ENCODE results near the gene KCNQ5.

KCNQ5 gene

DNA sequence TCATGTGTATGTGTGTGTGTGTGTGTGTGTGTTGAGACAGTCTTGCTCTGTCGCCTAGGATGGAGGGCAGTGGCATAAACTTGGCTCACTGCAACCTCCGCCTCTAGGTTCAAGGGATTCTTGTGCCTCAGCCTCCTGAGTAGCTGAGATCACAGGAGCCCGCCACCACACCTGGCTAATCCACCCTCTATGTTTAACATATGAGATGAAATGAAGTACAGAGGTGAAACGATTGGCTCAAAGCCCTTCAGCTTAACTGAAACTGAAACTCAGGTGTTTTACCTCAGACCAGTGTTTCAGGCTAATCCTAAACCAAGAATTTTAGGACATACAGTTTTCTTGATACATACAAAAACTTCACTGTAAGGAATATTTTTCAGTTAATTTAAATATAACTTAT lies 167.3 kb downstream of the KCNQ5 start:
- in situ Hi-C loops (cut with MboI; ENCODE audit: low sequenced_read_pairs), result no loop called here

DNA sequence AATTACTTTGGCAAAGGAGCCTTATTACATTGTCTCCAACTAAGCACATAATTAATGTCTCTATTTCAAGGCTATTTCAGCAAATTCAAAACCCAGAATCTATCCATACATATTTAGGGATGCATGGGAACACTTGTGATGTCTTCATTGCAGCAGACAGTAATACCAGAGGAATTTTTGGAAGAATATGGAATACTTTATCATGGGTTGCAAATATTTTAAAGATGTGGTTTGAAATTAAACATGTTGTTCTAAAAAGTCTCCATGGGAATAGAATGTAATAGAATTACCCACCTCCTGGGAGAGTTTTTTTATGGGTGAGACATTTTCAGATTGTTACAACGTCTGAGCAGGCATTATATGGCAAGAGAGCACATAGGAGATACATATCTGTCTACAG lies 170.8 kb downstream of the KCNQ5 start:
- in situ Hi-C loops (cut with MboI; ENCODE audit: low sequenced_read_pairs), result no loop called here

DNA sequence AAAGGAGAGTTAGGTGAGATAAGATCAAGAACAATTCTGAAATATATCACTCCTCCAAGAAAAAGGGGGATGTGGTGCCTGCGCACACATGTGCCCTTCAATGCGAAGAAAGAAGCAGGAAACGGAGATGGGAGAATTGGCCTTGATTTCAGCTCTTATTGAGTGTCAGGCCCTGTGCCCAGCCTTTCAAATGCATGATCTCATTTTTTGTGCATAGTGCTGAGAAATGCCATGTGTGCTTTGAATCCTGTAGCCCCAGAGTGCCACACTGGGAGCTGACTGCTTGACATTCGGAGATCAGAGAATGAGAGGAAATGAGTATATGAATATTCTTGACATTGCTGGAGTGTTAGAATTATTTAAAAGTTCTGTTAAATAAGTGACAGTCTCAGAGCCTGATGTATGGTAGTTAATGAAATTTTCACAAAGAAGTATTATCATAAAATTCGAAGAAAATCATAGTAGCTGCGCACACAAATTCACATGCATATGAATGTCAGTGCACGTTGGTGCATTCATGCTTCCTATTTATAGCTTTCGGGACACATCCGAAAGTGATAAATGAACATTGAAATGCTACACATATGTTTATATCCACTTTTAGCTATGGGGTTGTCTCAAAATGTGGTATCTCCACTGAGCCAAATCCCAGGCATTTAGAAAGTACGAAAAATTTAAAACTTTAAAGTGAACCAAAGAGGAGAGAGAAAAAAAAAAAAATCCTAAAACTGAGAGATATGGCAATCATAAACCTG lies 172.0 kb downstream of the KCNQ5 start:
- in situ Hi-C loops (cut with MboI; ENCODE audit: low sequenced_read_pairs), result no loop called here

DNA sequence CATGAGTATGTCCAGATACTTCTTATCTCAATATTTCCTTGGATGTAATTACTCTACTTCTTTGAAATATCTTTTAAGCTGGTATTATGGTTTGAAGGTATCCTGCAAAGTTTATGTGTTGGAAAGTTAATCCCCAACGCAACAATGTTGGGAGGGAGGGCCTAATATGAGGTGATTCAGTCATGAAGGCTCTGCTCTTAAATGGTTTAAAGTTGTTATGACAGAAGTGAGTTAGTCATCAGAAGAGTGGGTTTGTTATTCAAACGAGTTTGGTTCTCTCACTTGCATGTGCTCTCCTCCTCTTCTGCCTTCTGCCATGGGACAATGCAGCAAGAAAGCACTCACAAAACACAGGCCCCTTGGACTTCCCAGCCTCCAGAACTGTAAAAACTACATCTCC lies 176.3 kb downstream of the KCNQ5 start:
- in situ Hi-C loops (cut with MboI; ENCODE audit: low sequenced_read_pairs), result no loop called here

DNA sequence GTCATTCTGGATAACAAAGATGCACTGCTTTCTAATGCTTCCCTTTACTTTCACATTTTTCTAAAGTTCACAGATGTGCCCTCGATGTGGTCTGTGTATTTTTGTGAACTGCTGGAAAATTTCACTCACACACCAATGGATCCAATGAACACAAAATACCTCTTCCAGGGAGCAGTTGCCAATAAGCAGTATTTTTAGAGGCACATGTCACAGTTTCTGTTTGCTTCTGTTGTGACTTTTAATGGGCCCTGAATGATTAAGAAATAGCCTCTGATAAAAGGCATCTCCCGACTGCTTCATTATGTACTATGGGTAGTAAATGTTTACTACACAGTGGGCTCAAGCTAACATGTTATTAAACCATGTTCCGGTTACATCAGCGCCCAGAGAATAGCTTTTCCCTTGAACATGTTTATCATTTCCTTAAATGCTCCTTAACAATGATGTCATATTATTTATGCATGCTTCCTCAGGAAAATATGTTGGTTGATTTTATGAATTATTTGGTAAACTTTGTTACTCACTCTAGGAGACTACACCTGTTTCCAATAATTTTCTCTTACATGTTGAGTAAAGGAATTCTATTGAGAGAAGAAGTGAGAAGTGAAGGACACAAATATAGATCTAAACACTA lies 188.0 kb downstream of the KCNQ5 start:
- in situ Hi-C loops (cut with MboI; ENCODE audit: low sequenced_read_pairs), result no loop called here

DNA sequence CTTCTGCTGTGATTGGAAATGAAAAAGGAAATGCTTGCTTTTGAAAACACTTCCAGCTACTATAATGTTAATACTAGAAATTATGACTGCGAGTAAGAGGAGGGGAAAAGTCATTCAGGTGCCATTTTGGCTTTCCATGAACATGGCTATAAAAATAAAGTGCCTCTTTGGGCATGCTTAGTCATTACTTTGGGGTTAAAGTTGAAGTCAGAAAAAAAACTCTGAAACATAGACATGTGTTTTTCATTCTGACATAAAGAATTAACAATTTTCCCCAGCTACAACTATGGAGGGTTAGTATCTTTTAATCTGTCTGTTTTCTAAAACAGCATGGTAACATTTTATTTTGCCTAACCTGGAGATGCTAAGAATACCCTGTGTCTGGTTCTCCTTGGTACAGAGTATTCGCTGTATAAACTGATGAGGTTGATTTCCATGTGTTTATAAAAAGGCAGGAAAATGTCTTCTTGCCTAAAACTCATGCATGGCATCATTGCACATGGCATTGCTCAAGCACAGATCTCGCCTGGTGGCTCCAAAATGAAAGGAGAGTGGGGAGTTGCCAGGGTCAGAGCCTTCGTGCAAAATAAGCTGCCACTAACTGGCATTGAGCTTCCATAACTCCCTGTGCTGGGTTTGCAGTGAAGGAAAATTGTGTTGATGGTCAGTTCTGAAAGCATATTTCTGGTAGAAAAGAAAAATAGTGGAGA lies 188.9 kb downstream of the KCNQ5 start:
- in situ Hi-C loops (cut with MboI; ENCODE audit: low sequenced_read_pairs), result no loop called here

DNA sequence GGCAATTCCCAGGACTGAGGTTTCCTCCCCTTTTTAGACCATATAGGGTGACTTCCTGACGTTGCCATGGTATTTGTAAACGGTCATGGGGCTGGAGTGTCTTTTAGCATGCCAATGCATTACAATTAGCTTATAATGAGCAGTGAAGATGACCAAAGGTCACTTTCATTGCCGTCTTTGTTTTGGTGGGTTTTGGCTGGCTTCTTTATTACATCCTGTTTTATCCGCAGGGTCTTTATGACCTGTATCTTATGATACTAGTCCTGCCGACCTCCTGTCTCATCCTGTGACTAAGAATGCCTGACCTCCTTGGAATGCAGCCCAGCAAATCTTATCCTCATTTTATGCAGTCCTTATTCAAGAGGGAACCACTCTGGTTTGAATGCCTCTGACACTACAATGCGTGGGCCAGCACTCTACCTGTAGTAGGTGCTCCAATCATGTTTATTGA lies 190.1 kb downstream of the KCNQ5 start:
- in situ Hi-C loops (cut with MboI; ENCODE audit: low sequenced_read_pairs), result no loop called here

DNA sequence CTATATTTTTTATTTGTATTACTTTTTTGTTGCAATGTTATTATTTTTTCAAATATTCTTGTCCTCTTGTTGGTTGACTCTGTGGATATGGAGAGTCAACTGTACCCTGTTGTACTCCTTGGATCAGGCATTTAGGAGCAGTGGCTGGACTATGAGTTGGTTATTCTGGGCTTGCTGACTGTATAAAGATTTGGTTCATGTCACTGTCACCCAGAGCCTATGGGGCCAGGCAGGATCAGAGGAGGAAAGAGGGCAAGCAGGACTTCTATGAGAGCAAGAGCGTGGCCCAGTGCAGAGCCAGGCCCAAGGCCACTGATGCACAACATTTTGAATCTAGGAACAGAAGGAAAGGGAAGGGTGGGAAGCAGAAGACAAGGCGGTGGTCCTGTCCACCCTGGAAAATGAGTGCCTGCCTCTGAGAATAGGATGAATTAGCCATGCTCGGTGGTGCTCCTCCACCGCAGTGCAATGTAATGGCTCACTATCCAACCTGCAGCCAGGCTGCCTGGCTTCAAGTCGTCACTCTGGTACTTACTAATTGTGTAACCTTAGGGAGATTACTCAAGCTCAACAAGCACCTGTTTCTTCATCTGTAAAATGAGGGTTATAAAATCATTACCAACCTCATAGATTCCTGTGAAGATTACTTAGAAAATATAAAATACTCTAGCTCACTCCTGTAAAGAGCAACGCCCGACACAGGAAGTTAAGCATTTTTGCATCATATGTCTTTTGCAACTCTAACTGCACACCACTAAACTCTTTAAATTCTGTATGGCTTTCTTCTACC lies 192.1 kb downstream of the KCNQ5 start:
- in situ Hi-C loops (cut with MboI; ENCODE audit: low sequenced_read_pairs), result no loop called here

DNA sequence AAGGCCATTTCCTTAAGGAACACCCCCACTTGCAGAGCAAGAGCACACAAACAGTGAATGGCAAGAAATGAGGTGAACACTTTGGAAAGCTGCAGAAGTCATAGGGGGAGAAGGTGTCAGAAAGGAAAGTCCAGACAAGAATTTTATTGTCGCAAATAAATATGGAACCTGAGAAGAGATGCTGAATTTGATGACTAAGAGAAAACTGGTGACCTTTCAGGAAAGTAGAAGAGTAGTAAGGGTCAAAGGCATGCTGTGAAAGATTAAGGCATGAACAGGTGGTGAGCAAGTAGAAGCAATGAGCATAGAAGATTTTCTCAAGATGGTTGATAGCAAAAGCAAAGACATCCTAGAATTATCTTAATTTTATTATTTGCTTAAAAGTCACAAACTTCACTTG lies 194.2 kb downstream of the KCNQ5 start:
- in situ Hi-C loops (cut with MboI; ENCODE audit: low sequenced_read_pairs), result no loop called here

DNA sequence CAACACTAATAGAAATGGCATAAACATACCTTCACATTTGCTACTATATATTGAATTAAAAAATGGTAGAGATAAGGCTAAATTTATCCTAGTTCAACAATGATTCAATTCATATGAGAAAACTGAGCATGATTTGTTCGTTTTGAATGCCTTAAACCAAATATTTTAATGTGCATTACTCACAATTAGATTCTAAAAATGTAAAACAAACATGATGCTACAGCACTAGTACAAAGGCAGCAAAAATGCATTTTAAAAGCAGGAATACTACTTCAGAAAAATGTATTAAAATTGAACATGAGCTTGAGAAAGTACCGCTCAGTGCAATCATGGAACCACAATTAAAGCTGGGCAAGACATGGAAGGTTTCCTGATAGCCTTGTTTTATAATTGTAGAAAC lies 195.3 kb downstream of the KCNQ5 start:
- in situ Hi-C loops (cut with MboI; ENCODE audit: low sequenced_read_pairs), result no loop called here

DNA sequence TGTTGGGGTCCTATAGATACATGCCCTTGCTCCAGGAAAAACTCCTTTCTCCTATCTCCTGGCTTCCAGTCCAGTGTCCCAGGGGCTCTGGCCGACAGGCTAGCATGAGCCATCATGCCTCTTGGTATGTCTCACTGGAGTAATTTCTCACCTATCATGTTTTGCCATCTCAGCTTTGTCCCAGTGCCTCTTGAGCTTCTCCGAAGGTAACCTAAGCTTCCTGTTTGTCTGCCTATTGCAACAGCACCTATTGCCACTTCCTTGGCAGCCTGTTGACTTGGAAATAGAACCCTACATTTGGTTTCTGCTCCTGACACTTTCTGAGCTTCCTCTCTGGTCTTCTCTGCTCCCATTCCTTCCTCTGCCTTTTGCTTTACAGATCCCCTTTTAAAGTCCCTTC lies 197.7 kb downstream of the KCNQ5 start:
- in situ Hi-C loops (cut with MboI; ENCODE audit: low sequenced_read_pairs), result no loop called here

DNA sequence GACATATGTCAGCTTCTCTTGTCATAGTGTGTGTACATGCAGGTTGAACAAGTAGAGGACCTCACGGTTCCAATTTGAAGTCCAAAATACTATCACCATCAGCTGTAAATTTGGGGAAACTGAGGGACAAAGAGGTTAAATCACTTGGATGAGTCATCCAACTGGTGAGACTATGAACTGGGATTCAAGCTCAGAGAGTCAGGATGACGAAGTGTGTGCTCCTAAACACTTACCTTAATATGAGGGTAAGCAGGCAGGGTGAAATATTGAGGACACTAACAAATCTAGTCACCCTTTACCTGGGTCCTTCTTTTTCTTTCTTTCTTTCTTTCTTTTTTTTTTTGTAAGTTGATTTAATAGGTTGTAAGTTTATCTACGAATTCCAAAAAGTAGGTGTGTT lies 198.3 kb downstream of the KCNQ5 start:
- in situ Hi-C loops (cut with MboI; ENCODE audit: low sequenced_read_pairs), result no loop called here

DNA sequence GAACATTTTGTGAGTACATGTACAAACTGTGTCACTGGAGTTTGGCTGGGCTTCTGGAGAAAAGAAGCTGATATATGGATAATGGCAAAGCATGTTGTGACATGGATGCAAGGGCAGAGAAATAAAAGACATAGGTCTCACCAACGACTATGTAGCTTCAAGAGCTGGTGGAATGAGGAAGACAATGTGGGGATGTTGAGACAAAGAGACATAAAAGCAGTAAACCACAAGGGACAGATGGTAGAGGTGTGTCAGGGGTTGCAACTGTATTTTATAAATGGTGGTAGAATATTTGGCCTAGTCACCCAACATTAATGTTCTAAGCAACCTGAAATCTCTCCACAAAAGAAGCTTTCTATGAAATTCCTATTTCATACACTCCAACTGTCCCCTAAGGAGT lies 199.0 kb downstream of the KCNQ5 start:
- in situ Hi-C loops (cut with MboI; ENCODE audit: low sequenced_read_pairs), result no loop called here

DNA sequence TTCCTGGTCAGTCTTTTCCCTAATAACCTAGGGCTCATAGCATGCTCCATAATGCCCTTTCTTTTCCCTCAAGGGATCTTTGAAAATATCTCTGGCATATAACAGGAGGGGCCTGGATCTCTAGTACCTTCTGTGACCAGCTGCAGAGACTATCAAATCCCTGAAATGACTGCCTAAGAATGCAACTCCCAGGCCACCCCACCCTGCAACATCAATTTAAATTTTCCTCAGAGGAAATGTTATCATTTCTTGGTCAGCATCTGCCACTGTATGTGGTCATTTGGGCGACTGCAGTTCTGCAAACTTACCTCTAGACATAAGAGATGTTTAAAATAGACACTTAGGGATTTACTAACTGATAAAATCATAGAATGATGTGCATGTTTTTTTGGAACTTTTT lies 200.2 kb downstream of the KCNQ5 start:
- in situ Hi-C loops (cut with MboI; ENCODE audit: low sequenced_read_pairs), result no loop called here

DNA sequence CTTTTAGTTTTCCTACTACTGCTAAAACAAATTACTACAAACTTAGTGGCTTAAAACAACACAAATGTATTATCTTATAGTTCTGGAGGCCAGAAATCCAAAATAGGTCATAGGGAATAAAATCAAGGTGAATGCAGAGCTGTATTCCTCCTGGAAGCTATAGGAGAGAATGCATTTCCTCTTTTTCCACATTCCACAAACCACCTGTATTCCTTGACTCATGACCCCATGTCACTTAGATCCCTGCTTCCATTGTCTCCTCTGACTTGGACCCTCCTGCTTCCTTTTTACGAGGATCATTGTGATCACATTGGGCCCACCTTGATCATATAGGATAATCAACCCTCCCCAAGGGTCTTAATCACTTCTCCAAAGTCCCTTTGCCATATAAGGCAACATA lies 200.8 kb downstream of the KCNQ5 start:
- in situ Hi-C loops (cut with MboI; ENCODE audit: low sequenced_read_pairs), result no loop called here

DNA sequence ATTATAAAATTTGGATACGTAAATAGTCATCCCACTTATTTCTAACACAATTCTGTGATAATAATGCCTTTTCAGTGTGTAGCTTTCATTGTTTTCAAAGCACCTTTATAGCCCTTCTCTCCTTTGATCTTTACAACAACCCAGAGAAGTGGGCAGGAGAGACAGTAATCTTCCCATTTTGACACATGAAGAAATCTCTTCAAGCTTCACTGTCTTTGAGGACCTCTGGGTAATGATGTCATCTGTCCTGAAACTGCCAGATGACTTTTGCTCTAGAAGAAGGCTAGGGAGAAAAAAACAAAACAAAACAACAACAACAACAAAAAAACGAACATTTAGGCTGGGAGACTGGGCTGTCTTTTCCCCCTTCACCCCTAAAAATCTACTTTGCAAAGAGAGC lies 203.0 kb downstream of the KCNQ5 start:
- in situ Hi-C loops (cut with MboI; ENCODE audit: low sequenced_read_pairs), result no loop called here

DNA sequence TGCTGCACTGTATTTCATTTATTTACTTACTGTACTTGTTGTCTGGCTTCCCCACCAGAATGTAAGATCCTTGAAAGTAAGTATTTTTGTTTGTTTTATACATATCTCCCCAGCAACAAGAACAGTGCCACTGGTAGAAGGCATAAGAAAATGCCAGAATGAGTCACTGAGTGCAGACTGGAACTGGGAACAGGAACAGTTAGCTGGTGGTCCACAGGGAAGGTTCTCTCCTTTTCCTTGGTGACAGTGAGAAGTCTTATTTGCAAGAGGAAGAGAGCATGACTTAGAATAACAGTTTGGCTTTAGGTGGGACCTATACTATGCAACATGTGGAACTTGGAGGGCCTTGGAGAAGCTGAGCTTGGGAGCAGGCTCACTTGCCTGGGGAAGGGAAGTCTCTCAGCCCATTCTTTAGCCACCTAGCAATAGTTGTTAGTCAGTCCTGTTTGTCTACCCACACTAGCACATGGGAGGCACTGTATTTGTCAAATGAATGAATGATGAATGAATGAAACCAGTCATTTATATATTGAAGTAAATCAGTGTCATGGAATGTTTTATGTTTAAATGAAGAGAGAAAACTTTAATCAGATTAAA lies 203.5 kb downstream of the KCNQ5 start:
- in situ Hi-C loops (cut with MboI; ENCODE audit: low sequenced_read_pairs), result no loop called here

DNA sequence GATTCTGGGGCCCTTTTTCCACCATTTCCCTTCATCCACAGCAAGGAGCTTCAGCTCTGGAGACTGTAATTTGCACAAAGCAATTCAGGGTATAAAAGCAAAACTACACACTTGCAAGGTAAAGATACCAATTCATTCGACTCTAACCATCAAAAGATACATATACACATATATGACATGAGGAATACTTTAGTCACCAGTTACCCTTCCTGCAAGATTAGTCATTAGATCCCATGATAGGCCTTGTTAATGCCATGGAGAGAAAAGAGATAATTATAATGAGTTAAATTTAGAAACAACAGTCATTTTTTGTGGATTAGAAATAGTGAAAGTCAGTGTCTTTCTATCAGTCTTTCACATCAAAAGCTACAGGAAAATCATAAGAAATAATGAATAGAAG lies 204.2 kb downstream of the KCNQ5 start:
- in situ Hi-C loops (cut with MboI; ENCODE audit: low sequenced_read_pairs), result no loop called here

DNA sequence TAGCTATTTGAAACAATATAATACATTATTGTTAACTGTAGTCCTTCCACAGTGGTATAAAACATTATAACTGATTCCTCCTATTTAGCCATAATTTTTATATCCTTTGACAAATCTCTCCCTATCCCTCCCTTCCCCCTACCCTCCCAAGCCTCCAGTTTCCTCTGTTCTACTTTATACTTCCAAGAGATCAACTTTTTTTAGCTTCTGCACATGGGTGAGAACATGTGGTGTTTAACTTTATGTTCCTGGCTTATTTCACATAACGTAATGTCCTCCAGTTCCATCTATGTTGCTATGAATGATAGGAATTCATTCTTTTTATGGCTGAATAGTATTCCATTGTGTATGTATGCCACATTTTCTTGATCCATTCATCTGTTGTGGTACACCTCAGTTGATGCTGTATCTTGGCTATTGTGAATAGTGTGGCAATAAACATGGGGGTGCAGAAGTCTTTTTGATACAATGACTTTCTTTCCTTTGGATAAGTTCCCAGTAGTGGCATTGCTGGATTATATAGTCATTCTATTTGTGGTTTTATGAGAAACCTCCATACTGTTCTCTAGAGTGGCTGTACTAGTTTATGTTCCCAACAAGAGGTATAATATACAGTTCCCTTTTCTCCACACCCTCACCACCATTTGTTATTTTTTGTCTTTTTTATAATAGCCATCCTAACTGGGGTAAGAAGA lies 205.0 kb downstream of the KCNQ5 start:
- in situ Hi-C loops (cut with MboI; ENCODE audit: low sequenced_read_pairs), result no loop called here

DNA sequence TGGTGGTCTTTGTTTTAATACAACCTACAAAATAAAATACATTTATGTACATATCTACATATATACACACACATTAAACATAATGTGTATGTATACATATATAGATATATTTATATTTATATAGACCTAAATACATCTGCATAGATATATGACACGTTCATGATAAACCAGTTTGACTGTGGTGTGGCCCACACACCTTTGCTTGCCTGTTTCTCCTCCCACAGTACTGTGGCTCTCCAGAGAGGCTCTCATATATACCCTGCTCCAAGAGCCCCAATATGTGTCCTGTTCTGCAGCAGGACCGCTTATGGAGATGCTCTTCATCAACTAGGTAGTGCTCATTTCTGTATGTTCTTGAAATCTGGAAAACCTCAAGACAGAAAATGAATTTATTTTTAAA lies 207.0 kb downstream of the KCNQ5 start:
- in situ Hi-C loops (cut with MboI; ENCODE audit: low sequenced_read_pairs), result no loop called here
